MCF 10A (cell line): ENCODE results near the gene INTS12. TPM values are rescaled to one million over a fixed set of nuclear protein-coding genes. Genes with fewer than 3 reads are reported as not detected.

Experiments used
- BruUV-seq: library from RNA; stranded (reverse); fragments of 400-500 nt; replicated peaks from 2 replicates; lab custom pipeline; 2021; lab: Mats Ljungman, UMichigan
- CTCF ChIA-PET: fragments of 300-600 bp; sonication (Branson Sonifier 250); formaldehyde crosslinking; extraction: SDS; loops from one replicate; lab custom pipeline; 2021; ENCODE audit warnings: antibody characterized with exemption, inconsistent platforms; lab: Yijun Ruan, JAX
- POLR2A ChIA-PET: fragments of 300-600, 350-650 bp; sonication (Branson Sonifier 250); formaldehyde crosslinking; extraction: SDS; loops from one replicate; lab custom pipeline; 2020; ENCODE audit warnings: antibody characterized with exemption, inconsistent platforms; lab: Yijun Ruan, JAX
- DNase-seq: peaks from one replicate; pipeline ENCODE4 v3.0.0-alpha.2; 2018; ENCODE audit not compliant: unreplicated experiment
- H3K27ac Mint-ChIP-seq: one replicate; pipeline ENCODE4 v1.8.0; 2022; ENCODE audit warnings: mild to moderate bottlenecking, low read depth, mixed read lengths; ENCODE audit not compliant: unreplicated experiment
- H3K27me3 Mint-ChIP-seq: one replicate; pipeline ENCODE4 v1.8.0; 2022; ENCODE audit warnings: mixed read lengths; ENCODE audit not compliant: insufficient read depth, unreplicated experiment
- H3K36me3 Mint-ChIP-seq: one replicate; pipeline ENCODE4 v1.8.0; 2022; ENCODE audit warnings: mild to moderate bottlenecking, moderate library complexity, mixed read lengths; ENCODE audit not compliant: insufficient read depth, unreplicated experiment
- H3K4me1 Mint-ChIP-seq: one replicate; pipeline ENCODE4 v1.8.0; 2022; ENCODE audit warnings: mixed read lengths; ENCODE audit not compliant: insufficient read depth, unreplicated experiment
- H3K4me3 Mint-ChIP-seq: one replicate; pipeline ENCODE4 v1.8.0; 2022; ENCODE audit warnings: mild to moderate bottlenecking, moderate library complexity, mixed read lengths; ENCODE audit not compliant: unreplicated experiment
- H3K9me3 Mint-ChIP-seq: one replicate; pipeline ENCODE4 v1.8.0; 2022; ENCODE audit warnings: mixed read lengths; ENCODE audit not compliant: unreplicated experiment
- CTCF ChIP-seq: fragments of 200-600 bp; IDR thresholded peaks from one replicate; pipeline ENCODE4 v1.8.0; 2022; ENCODE audit warnings: antibody characterized with exemption, mild to moderate bottlenecking; ENCODE audit not compliant: unreplicated experiment
- intact Hi-C: fragments of 100-400 bp; cut with micrococcal nuclease; formaldehyde crosslinking; loops from 2 replicates; pipeline ENCODE4 v1.14.1; 2022
- total RNA-seq: library from RNA; stranded (reverse); gene quantifications from 2 replicates; pipeline ENCODE4 v1.2.3, GENCODE V29; 2022

Gene INTS12
- total RNA-seq, 1 experiment from 2014 or later: 40.0 TPM

GRCh38 chr4:105714071-105714521, 5.6 kb upstream of the INTS12 start:
- Mint-ChIP-seq H3K9me3 (no peaks in the 10 kb centered on the region), H3K4me3 (peak overlapping the region; percentile 67), H3K36me3 (no peaks in the 10 kb centered on the region), H3K27me3 (no peaks in the 10 kb centered on the region), H3K4me1 (peaks cover 12% of the 10 kb centered on the region), H3K27ac (peak overlapping the region; percentile 90)
- CTCF ChIA-PET: interaction anchor here (0.6 to 6.6 kb wide), 10 partner anchors 9 to 1717 kb away, joined by 3 to 39 read pairs (median 3); partner anchors contain the start of gene PPA2
- POLR2A ChIA-PET: interaction anchor here (0.6 to 3.6 kb wide), 4 partner anchors 83 to 1717 kb away, joined by 3 to 25 read pairs (median 8); partner anchors contain the start of gene PPA2
- no peak for TF ChIP-seq CTCF
- no TSS peak for BruUV-seq
- DNase-seq: peak; percentile 58
- intact Hi-C loops: loop anchor here (5.0 kb wide), 2 partner anchors 567 to 1717 kb away; partner anchors contain the start of gene TET2

- Mint-ChIP-seq H3K4me3 (peak overlapping the region; percentile 17), H3K9me3 (no peaks in the 10 kb centered on the region), H3K27ac (peak overlapping the region; percentile 83), H3K36me3 (no peaks in the 10 kb centered on the region), H3K27me3 (no peaks in the 10 kb centered on the region), H3K4me1 (peaks cover 12% of the 10 kb centered on the region)
- no TSS peak for BruUV-seq
- POLR2A ChIA-PET: interaction anchor here (0.6 to 3.6 kb wide), 2 partner anchors 239 to 494 kb away, joined by 4 to 25 read pairs; partner anchors contain the start of gene PPA2
- CTCF ChIA-PET: interaction anchor here (1.1 to 6.6 kb wide), 3 partner anchors 56 to 239 kb away, joined by 3 to 39 read pairs (median 5); partner anchors contain the start of gene PPA2
- peak; percentile 33 for DNase-seq
- intact Hi-C loops: loop anchor here (5.0 kb wide), 2 partner anchors 565 to 1715 kb away; partner anchors contain the start of gene TET2
- no peak for TF ChIP-seq CTCF
Observed at GRCh38 chr4:105712766-105713165, 4.3 kb upstream of the INTS12 start.

GRCh38 chr4:105710678-105711077, 2.2 kb upstream of the INTS12 start:
- Mint-ChIP-seq H3K9me3 (peaks cover 6% of the 10 kb centered on the region), H3K27me3 (no peaks in the 10 kb centered on the region), H3K36me3 (no peaks in the 10 kb centered on the region), H3K27ac (peak overlapping the region; percentile 91), H3K4me3 (peak overlapping the region; percentile 86), H3K4me1 (peaks cover 28% of the 10 kb centered on the region)
- ChIA-PET CTCF (interaction anchor here (0.6 to 6.6 kb wide), 5 partner anchors 78 to 635 kb away, joined by 3 to 39 read pairs (median 7); partner anchors contain the start of gene PPA2), POLR2A (interaction anchor here (0.7 to 4.6 kb wide), 6 partner anchors 8 to 1289 kb away, joined by 3 to 34 read pairs (median 4); partner anchors contain the start of gene PPA2)
- no peak for TF ChIP-seq CTCF
- BruUV-seq: no TSS peak
- intact Hi-C loops: loop anchor here (5.0 kb wide), 2 partner anchors 563 to 1713 kb away; partner anchors contain the start of gene TET2
- DNase-seq: peak; percentile 59

GRCh38 chr4:105710012-105710600, 1.6 kb upstream of the INTS12 start:
- TF ChIP-seq CTCF: no peak

More at GRCh38 chr4:105710012-105710600, 1.6 kb upstream of the INTS12 start:
- no peaks in the 10 kb centered on the region for H3K36me3 Mint-ChIP-seq
- H3K27me3 Mint-ChIP-seq: no peaks in the 10 kb centered on the region
- intact Hi-C loops: loop anchor here (5.0 kb wide), 2 partner anchors 563 to 1713 kb away; partner anchors contain the start of gene TET2
- peaks cover 28% of the 10 kb centered on the region for H3K4me1 Mint-ChIP-seq
- CTCF ChIA-PET: interaction anchor here (0.6 to 6.6 kb wide), 13 partner anchors 9 to 901 kb away, joined by 3 to 39 read pairs (median 4); partner anchors contain the start of gene PPA2
- peaks cover 6% of the 10 kb centered on the region for H3K9me3 Mint-ChIP-seq
- H3K4me3 Mint-ChIP-seq: peak overlapping the region; percentile 86
- BruUV-seq: no TSS peak
- H3K27ac Mint-ChIP-seq: peak overlapping the region; percentile 91
- POLR2A ChIA-PET: interaction anchor here (0.6 to 4.6 kb wide), 8 partner anchors 9 to 1289 kb away, joined by 3 to 34 read pairs (median 4); partner anchors contain the start of genes PPA2 and TBCK
- DNase-seq: peak; percentile 23
